Bronchial epithelial cell (primary cell): Measurements from ENCODE around the gene SLC2A10. TPM values are rescaled to one million over a fixed set of nuclear protein-coding genes. Genes with fewer than 3 reads are reported as not detected.

Experiments used
- DNase-seq: peaks from one replicate; pipeline ENCODE4 v3.0.0-alpha.2; 2010; ENCODE audit warnings: low read depth
- FAIRE-seq: peaks from 2 replicates; lab custom pipeline; 2011; peaks lifted over from hg19 to GRCh38; lab: Jason Lieb, UNC
- H3K27me3 ChIP-seq: 2 replicates; pipeline ENCODE4 v1.5.1; 2011; ENCODE audit warnings: low read length; ENCODE audit not compliant: control insufficient read depth, insufficient read depth
- H3K36me3 ChIP-seq: 2 replicates; pipeline ENCODE4 v1.5.1; 2011; ENCODE audit warnings: low read length; ENCODE audit not compliant: control insufficient read depth, insufficient read depth
- H3K4me3 ChIP-seq: 2 replicates; pipeline ENCODE4 v1.5.1; 2011; ENCODE audit warnings: mild to moderate bottlenecking, low read depth, low read length, control low read depth
- CTCF ChIP-seq: IDR thresholded peaks from 2 replicates; pipeline ENCODE4 v1.5.1; 2011; ENCODE audit warnings: mild to moderate bottlenecking, moderate library complexity, low read length, control low read depth, inconsistent platforms; ENCODE audit not compliant: insufficient read depth, severe bottlenecking
- total RNA-seq: library from RNA; depleted of rRNA; stranded (reverse); fragments of >200 nt; gene quantifications from 2 replicates; pipeline ENCODE4 v1.2.1, GENCODE V29; 2014

Gene SLC2A10
- total RNA-seq, 1 donor from 2014 or later: 19.2 TPM

- no peak for FAIRE-seq
- H3K4me3 ChIP-seq: no peak overlapping the region
- no peak for TF ChIP-seq CTCF
Measured at GRCh38 chr20:46724343-46724959, 15.0 kb downstream of the SLC2A10 start.

GRCh38 chr20:46725186-46726165, 16.0 kb downstream of the SLC2A10 start:
- no peak for DNase-seq
- no peak for TF ChIP-seq CTCF
- H3K27me3 ChIP-seq: no peaks in the 10 kb centered on the region
- no peaks in the 10 kb centered on the region for H3K36me3 ChIP-seq
- no peak overlapping the region for H3K4me3 ChIP-seq
- FAIRE-seq: no peak

More at GRCh38 chr20:46724343-46724959, 15.0 kb downstream of the SLC2A10 start:
- no peaks in the 10 kb centered on the region for H3K36me3 ChIP-seq
- H3K27me3 ChIP-seq: no peaks in the 10 kb centered on the region
- DNase-seq: no peak

GRCh38 chr20:46731770-46732169, 22.3 kb downstream of the SLC2A10 start:
- no peak for TF ChIP-seq CTCF
- DNase-seq (no peak), FAIRE-seq (no peak)
- no peaks in the 10 kb centered on the region for H3K27me3 ChIP-seq
- H3K36me3 ChIP-seq: no peaks in the 10 kb centered on the region
- H3K4me3 ChIP-seq: no peak overlapping the region

- TF ChIP-seq CTCF: no peak
- no peak for FAIRE-seq
Measured at GRCh38 chr20:46735436-46735835, 26.0 kb downstream of the SLC2A10 start.

GRCh38 chr20:46739431-46740213, 30.2 kb downstream of the SLC2A10 start:
- FAIRE-seq (peak; percentile 93), DNase-seq (peak; percentile 92)
- Histone ChIP-seq H3K4me3 (no peak overlapping the region), H3K27me3 (no peaks in the 10 kb centered on the region), H3K36me3 (no peaks in the 10 kb centered on the region)
- TF ChIP-seq CTCF: no peak

More at GRCh38 chr20:46735436-46735835, 26.0 kb downstream of the SLC2A10 start:
- no peaks in the 10 kb centered on the region for H3K36me3 ChIP-seq
- no peak for DNase-seq
- no peak overlapping the region for H3K4me3 ChIP-seq
- no peaks in the 10 kb centered on the region for H3K27me3 ChIP-seq
